GM19025 (cell line): ENCODE measurements around the gene CCT7.

Source experiments
- ATAC-seq: cut with Tn5 transposase; IDR thresholded peaks from one replicate; pipeline ENCODE4 v1.9.1; 2021; ENCODE audit warnings: mild to moderate bottlenecking, low read depth, moderate library complexity; ENCODE audit not compliant: unreplicated experiment

CCT7 gene

DNA sequence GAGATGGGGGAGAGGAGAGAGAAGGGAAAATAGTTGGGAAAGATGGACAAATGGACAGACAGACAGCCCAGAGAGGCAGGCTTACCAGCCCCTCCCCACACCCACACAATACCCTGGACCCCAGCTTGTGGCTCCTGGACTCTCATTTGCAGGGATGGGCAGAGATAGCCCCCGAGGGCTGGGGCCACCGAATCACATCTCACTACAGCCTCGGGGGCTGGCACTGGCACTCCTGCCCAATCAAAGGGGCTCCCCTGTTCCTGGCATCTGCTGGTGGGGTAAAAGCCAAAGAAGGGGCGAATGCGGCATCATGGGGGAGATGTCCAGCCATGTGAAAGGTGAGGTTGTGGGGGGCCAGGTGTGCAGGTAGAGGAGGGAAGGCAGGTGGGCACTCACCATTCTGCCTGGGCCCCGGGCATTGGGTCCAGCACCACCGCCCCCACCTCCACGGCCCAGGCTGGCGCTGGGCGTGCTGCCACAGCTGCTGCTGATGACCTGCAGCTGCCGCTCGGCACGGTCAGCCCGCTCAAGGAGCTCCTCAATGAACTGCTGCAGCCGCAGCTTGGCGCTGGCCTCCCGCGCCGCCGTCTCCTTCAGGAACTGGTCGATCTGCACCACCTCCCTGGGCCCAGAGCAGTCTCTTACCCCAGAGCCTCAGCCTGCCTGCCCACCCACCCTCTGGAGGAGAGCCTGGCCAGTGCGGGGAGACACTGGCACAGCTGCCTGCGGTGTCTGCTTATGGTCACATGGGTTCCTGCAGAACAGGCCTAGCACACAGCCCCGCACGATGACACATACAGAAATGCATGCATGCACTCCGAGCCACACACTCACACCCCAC, 32.2 kb downstream of the CCT7 start:
- no peak for ATAC-seq

DNA sequence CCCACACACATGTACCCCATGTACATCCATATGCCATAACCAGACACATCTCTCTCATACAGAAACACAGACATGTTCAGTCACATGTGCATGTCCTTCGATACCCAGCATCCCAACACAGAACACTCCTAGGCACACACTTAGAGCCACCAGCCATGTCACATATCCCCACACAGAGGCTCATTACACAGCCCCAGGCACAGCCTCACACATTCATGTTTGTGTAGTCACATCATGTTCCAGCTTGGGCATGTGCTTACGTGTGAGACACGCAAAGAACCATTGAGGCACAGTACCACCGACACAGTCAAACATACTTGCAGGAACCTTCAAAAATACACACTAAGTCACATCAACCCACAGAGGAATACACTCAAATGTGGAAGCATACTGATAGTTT, 32.9 kb downstream of the CCT7 start:
- ATAC-seq, result no peak

DNA sequence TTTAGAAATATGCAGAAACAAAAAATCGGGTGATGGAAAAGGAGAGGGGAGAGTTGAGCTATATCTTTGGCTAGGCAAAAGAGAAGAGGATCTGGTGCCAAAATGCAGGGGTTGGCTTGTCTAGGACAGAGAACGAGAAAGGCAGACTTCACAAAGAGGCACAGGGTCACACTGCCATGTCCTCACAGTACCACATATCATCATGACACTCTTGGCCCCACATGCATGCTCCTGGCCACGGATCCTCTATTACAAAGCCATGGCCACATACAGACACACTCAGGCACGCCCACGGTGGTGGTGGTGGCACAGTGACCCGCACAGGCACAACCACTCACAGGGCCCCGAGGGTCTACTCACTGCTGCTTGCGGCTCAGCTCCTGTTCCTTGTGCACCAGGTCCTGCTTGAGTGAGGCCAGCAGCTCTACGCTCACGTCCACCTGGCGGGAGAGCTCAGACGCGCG, 34.3 kb downstream of the CCT7 start:
- no peak for ATAC-seq

DNA sequence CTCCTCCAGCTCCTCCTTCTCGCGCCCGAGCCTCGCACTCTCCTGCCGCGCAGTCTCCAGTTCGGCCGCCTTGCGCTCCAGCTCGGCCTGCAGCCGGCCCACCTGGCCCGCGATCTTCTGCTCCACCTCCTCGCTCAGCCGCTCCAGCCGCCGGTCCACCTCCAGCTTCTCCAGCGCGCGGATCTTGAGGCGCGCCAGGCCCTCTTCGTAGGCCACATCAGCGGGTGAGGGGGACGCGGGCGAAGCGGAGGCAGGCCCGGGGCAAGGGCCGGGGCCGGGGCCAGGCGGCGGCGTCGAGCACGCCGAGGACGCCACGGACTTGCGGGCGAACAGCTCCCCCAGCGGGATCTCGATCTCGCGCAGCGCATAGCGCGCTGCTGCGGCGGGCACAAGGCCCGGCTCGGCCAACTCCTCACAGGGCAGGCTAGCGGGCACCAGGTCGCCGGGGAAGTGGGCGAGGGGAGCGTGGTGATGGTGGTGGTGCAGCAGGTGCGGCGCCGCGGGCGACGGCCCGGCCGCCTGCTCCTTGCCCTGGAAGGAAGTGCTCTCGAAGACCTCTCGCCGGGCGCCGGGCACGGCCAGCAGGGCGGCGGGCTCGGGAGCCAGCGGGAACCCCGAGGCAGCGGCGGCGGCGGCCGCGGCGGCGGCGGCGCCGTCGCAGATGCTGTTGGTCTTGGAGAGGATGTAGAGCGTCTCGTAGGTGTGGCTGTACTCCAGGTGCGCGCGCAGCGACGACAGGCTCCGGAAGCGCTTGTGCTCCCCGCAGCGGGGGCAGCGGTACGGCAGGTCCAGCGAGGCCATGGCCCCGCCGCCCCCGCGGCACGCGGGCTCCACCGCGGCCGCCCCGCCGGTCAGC, 35.0 kb downstream of the CCT7 start:
- ATAC-seq, result peak; percentile 93

DNA sequence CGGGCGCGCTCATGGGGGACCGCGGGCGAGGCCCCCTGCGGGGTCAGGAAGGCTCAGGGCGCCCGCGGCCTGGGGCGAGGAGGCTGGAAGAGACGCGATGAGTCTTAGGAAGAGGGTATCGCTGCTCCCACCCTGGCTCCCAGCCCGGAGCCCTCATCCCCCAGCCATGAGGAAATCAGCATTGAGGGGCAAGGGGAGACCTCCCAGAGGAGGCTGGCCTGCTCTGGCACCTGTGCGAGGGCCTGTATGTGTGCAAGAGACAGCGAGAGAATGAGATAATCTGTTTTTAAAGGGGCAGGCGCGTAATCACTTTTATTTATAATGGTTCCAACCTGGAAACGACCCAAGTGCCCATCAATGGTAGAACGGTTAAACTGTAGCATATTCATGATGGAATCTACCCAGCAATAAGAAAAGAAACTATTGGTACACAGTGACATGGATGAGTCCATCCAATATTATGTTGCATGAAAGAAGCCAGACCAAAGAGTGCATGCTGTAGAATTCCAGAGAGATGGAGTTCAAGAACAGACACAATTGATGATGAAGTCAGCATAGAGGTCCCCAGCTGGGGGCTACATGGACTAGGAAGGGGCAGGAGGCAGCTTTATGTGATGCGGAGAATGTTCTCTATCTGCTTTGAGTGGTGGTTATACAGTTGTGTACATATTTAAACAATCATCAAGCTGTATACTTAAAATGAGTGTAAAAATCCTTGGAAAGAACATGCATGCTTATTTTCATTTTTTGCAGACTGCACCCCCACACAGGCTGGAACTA, 35.8 kb downstream of the CCT7 start:
- ATAC-seq, result no peak

DNA sequence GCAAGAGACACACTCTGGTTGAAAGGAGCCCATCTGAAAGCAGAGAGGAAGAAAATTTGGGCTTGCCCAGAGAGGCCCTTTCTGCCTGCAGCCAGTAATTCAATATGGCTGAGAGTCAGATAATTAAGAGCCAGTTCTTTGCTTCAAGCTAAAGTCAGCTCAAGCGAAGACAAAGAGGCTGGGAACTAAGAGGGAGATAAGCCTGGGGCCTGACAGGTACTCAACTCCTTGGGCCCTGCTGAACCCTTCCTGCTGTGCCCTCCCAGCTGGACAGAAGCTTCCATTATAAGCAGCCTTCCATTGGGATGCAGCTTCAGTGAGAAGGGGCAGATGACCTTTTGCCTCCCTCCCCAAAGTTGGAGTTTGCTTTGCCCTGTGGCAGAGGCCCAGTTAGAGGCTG, 38.2 kb downstream of the CCT7 start:
- ATAC-seq, result no peak

GRCh38 chr2:73279852-73280251, 45.7 kb downstream of the CCT7 start:
- ATAC-seq, result no peak

GRCh38 chr2:73281244-73281643, 47.1 kb downstream of the CCT7 start:
- no peak for ATAC-seq

DNA sequence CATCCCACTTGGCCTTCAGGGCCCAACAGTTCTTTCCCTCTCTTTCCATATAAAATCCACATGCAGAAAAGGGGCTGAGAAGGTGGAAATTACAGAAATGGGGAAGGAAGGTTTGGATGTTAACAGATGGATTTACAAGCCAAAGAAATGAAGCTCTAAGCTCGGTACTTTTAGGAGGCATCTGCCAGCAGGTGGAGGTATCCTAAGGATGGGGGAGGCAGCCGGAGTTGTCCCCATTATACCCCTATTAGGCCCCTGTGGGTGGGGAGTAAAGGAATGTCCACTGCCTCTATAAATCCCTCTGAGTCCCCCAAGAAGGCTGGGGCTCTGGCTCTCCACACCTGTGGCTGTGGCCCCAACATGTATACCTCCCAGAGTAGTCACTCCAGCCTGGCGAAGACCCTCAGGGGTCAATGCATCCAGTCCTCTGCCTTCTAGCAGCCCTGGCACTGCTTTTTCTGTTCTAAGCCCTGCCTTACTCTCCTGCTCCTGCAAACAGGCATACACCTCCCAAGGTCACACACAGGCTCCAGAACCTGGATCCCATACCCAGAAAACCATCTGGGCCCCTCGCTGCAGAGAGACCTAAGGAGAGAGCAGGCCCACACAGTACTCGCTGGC, 48.9 kb downstream of the CCT7 start:
- no peak for ATAC-seq

DNA sequence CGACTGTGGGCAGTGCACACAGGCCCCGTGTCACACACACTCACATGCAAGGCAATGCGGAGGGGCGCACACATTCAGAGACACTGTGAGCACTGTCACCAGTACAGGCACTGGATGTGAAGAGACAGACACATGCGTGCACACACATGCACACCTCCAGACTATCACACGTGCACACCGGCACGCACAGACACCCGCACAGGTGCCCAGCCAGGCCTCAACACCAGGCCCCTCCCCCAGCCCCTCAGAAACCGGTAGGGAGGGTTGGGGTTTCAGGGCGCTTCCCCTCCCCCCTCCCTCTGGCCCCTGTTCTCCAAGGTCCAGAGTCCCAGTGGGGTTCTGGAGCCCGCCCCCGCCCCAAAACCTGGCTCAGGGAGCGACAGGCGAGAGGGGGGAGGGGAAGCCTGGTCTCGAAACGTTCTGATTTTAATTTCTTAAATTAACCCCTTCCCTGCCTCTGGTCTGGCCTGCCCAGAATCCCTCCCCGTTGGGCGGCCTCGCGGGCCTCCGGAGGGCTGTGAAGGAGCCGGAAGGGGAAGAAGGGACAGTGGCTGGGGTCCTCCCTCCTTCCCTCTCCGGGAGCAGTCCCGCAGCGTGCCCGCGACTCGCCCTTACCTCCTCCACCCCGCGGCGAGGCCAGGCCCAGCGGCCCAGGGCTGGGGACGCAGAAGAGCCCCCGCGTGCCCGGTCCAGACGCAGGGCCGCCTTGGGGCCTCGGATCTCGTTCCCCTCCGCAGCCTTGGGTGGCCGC, 49.6 kb downstream of the CCT7 start:
- ATAC-seq, result peak; percentile 10

DNA sequence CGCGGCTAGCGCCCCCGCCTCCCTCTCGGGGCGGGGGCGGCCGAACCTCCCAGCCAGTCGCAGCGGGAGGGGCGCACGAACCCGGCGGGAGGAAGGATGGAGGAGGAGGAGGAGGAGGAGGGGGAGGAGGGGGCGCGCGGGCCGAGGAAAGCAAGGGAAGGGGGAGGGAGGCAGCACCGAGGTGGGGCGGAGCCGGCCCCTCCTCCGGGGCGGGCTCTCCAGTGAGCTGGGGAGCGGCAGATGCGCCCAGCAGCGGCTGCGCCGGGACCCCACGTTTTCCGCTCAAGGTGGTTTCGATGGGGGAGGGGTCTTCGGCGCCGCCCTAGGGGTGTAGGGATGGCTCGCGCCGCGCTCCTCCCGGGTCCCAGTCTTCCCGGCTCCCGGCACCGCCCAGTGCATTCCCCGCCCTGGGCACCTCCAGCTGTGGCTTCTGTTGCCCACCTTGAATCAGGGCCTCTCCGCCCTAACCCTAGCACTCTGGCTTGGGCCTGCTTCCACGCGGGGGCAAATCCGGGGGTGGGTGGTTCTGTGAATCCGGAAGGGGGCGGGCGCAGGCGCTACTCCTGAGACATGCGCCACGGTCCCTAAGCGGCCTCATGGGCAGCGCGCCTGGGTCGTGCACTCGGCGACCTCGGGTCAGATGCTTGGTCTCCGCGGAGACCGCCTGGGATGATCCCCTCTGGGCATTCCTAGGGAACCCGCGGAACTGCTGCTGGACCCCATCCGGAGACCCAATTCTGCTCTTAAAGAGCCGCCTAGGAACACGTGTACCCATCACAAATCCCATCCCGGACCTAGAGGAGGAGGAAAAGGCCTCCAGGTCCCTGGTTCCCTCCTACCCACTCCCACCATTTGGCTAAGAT, 50.4 kb downstream of the CCT7 start, which contains the start of gene FBXO41:
TSS of gene FBXO41 (minus strand) at position 183 of the 863 bp plus-strand sequence. CDS start 14,848 bp downstream, outside the sequence.
- ATAC-seq, result peak; percentile 68

DNA sequence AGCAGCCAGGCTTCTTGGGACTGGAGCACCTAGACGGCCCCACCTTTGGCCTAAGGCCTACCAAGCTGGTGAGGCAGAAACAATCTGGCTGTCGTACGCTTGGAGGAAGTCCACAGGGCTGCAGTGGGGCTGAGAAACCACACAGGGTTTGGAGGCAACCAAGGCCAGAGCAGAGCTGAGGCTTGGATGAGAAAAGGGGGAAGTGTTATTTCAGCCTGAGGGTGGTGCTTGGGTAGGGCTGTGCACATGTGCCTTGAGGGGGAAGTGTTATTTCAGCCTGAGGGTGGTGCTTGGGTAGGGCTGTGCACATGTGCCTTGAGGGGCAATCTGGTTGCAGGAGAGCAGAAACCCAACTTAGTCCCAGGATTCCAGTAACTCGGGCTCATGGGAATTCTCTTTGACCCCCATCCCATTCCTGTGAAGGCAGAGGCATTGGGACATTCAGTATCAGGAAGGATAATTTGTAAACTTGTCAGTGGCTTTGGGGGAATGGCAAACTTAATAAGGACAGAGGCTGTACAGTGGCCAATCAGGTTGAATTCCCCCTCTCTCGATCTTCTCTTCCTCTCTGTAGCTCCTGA, 51.1 kb downstream of the CCT7 start:
- peak; percentile 30 for ATAC-seq

GRCh38 chr2:73286134-73286655, 52.1 kb downstream of the CCT7 start:
- no peak for ATAC-seq

DNA sequence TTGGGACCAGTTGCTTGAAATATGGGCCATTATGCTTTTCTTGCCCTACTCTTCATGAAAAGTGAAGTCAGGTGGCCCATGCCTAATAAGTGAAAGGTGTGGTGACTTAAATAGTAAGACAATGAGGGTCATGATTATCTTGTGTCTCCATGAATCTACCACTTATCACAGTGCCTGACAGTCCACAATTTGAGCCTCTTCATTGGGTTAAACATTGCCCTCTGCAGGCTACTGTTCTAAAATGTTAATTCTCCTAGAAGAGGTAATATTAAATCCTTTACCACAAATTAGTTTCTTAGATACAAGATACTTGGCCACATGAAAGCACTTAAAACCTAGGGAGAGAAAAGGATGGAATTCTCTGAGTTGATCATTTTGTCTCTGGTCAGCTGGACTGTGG, 55.2 kb downstream of the CCT7 start:
- no peak for ATAC-seq

GRCh38 chr2:73290049-73290839, 56.1 kb downstream of the CCT7 start:
- ATAC-seq, result no peak

DNA sequence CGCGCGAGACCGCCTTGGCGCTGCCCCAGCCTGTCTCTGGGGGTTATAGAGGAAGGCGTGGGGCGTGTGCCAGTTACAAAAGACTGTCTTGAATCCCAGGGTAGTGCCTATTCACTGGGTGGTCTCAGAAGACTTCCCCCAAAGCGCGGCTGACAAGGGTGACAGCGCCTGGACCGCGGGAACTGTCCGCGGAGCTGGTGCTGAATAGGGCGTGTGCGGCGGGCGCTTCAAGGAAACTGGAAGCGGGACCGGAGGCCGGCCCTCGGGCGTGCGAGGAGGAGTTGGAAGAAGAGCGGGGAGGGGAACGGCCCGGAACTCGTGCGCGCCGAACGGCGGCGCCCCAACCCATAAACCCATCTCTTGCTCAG, 57.0 kb downstream of the CCT7 start:
- ATAC-seq, result no peak
